Astrocyte (in vitro differentiated cells and primary cell): ENCODE data around the gene ICAM1. TPM values are rescaled to one million over a fixed set of nuclear protein-coding genes. Genes with fewer than 3 reads are reported as not detected.

Source experiments
- DNase-seq: peaks from one replicate; pipeline ENCODE4 v3.0.0-alpha.2; 2010; ENCODE audit warnings: low read depth
- FAIRE-seq: peaks from 2 replicates; lab custom pipeline; 2011; peaks lifted over from hg19 to GRCh38; lab: Jason Lieb, UNC
- H2AFZ ChIP-seq: 2 replicates; pipeline ENCODE4 v1.6.0; 2012; ENCODE audit warnings: low read depth, low read length, inconsistent platforms
- H3K27ac ChIP-seq: 2 replicates; pipeline ENCODE4 v1.5.1; 2011; ENCODE audit warnings: low read depth, low read length, inconsistent platforms
- H3K27me3 ChIP-seq: 2 replicates; pipeline ENCODE4 v1.6.0; 2011; ENCODE audit warnings: low read length, inconsistent platforms; ENCODE audit not compliant: insufficient read depth
- H3K36me3 ChIP-seq: 2 replicates; pipeline ENCODE4 v1.5.1; 2011; ENCODE audit warnings: low read length, inconsistent platforms; ENCODE audit not compliant: insufficient read depth
- H3K4me1 ChIP-seq: 2 replicates; pipeline ENCODE4 v1.5.1; 2011; ENCODE audit warnings: low read length, inconsistent platforms; ENCODE audit not compliant: insufficient read depth
- H3K4me2 ChIP-seq: 2 replicates; pipeline ENCODE4 v1.6.0; 2012; ENCODE audit warnings: low read length, inconsistent platforms
- H3K4me3 ChIP-seq: 2 replicates; pipeline ENCODE4 v1.5.1; 2011; ENCODE audit warnings: low read depth, mild to moderate bottlenecking, low read length, inconsistent platforms; ENCODE audit not compliant: insufficient read depth
- H3K79me2 ChIP-seq: 2 replicates; pipeline ENCODE4 v1.6.0; 2012; ENCODE audit warnings: mild to moderate bottlenecking, low read length, inconsistent platforms; ENCODE audit not compliant: insufficient read depth
- H3K9ac ChIP-seq: 2 replicates; pipeline ENCODE4 v1.6.0; 2012; ENCODE audit warnings: mild to moderate bottlenecking, low read length, inconsistent platforms
- H3K9me3 ChIP-seq: 2 replicates; pipeline ENCODE4 v1.5.1; 2012; ENCODE audit warnings: low read depth, mild to moderate bottlenecking, low read length, inconsistent platforms; ENCODE audit not compliant: insufficient read depth
- H4K20me1 ChIP-seq: 2 replicates; pipeline ENCODE4 v1.6.0; 2012; ENCODE audit warnings: low read length, inconsistent platforms; ENCODE audit not compliant: insufficient read depth
- H3K27ac Mint-ChIP-seq: one replicate; pipeline ENCODE4 v1.8.0; 2021; ENCODE audit warnings: mild to moderate bottlenecking, mixed read lengths; ENCODE audit not compliant: unreplicated experiment
- H3K27me3 Mint-ChIP-seq: one replicate; pipeline ENCODE4 v1.8.0; 2021; ENCODE audit warnings: low read depth, mixed read lengths; ENCODE audit not compliant: unreplicated experiment
- H3K36me3 Mint-ChIP-seq: one replicate; pipeline ENCODE4 v1.8.0; 2021; ENCODE audit warnings: low read depth, mixed read lengths; ENCODE audit not compliant: unreplicated experiment
- H3K4me1 Mint-ChIP-seq: one replicate; pipeline ENCODE4 v1.8.0; 2021; ENCODE audit warnings: low read depth, mixed read lengths; ENCODE audit not compliant: unreplicated experiment
- H3K4me3 Mint-ChIP-seq: one replicate; pipeline ENCODE4 v1.8.0; 2021; ENCODE audit warnings: mild to moderate bottlenecking, moderate library complexity, mixed read lengths; ENCODE audit not compliant: unreplicated experiment
- H3K9me3 Mint-ChIP-seq: one replicate; pipeline ENCODE4 v1.8.0; 2021; ENCODE audit warnings: mild to moderate bottlenecking, mixed read lengths; ENCODE audit not compliant: unreplicated experiment
- CTCF ChIP-seq: IDR thresholded peaks from 2 replicates; pipeline ENCODE4 v1.5.1; 2011; ENCODE audit warnings: low read depth, mild to moderate bottlenecking, inconsistent platforms, low read length, moderate library complexity; ENCODE audit not compliant: insufficient read depth
- EZH2 ChIP-seq: IDR thresholded peaks from 2 replicates; pipeline ENCODE4 v1.6.1; 2012; ENCODE audit warnings: mild to moderate bottlenecking, low read length, inconsistent platforms; ENCODE audit not compliant: insufficient read depth
- total RNA-seq: library from RNA; stranded (reverse); gene quantifications from 2 replicates; pipeline ENCODE4 v1.2.1, GENCODE V29; 2021

ICAM1 gene
- total RNA-seq, 1 donor from 2014 or later = 11.0 TPM

- FAIRE-seq (no peak), DNase-seq (no peak)
- no peaks in the 10 kb centered on the region for H3K27me3 Mint-ChIP-seq
- TF ChIP-seq CTCF (no peak), EZH2 (no peak)
- H3K79me2 ChIP-seq = peaks cover 6% of the 10 kb centered on the region
- no peak overlapping the region for H2AFZ ChIP-seq
- no peaks in the 10 kb centered on the region for H3K27me3 ChIP-seq
- H4K20me1 ChIP-seq = peaks cover 6% of the 10 kb centered on the region
- H3K4me3 Mint-ChIP-seq = peak overlapping the region; percentile 57
- no peak overlapping the region for H3K27ac Mint-ChIP-seq
- no peak overlapping the region for H3K4me2 ChIP-seq
- no peaks in the 10 kb centered on the region for H3K4me1 ChIP-seq
- peaks cover 6% of the 10 kb centered on the region for H3K4me1 Mint-ChIP-seq
- H3K27ac ChIP-seq = no peak overlapping the region
- no peaks in the 10 kb centered on the region for H3K9me3 ChIP-seq
- H3K36me3 ChIP-seq = peaks cover 12% of the 10 kb centered on the region
- H3K9me3 Mint-ChIP-seq = no peaks in the 10 kb centered on the region
- H3K4me3 ChIP-seq = no peak overlapping the region
- H3K9ac ChIP-seq = no peak overlapping the region
- H3K36me3 Mint-ChIP-seq = peaks cover 11% of the 10 kb centered on the region
Measured at GRCh38 chr19:10317045-10317856, 46.3 kb downstream of the ICAM1 start.

GRCh38 chr19:10317857-10318462 is 47.0 kb downstream of the ICAM1 start:
- Mint-ChIP-seq H3K4me3 (no peak overlapping the region), H3K36me3 (peaks cover 11% of the 10 kb centered on the region), H3K27me3 (no peaks in the 10 kb centered on the region), H3K9me3 (no peaks in the 10 kb centered on the region), H3K4me1 (peaks cover 6% of the 10 kb centered on the region), H3K27ac (no peak overlapping the region)
- H3K4me3 ChIP-seq = no peak overlapping the region
- H3K36me3 ChIP-seq = peaks cover 12% of the 10 kb centered on the region
- H3K9me3 ChIP-seq = no peaks in the 10 kb centered on the region
- peaks cover 6% of the 10 kb centered on the region for H3K79me2 ChIP-seq
- peaks cover 8% of the 10 kb centered on the region for H4K20me1 ChIP-seq
- no peak overlapping the region for H3K27ac ChIP-seq
- no peak for DNase-seq
- H2AFZ ChIP-seq = no peak overlapping the region
- H3K9ac ChIP-seq = no peak overlapping the region
- TF ChIP-seq EZH2 (no peak), CTCF (no peak)
- no peaks in the 10 kb centered on the region for H3K4me1 ChIP-seq
- no peak overlapping the region for H3K4me2 ChIP-seq
- H3K27me3 ChIP-seq = no peaks in the 10 kb centered on the region
- no peak for FAIRE-seq
